Measurements from ENCODE around the gene HOXB4.

Gene HOXB4
- total RNA-seq, result 0.67 to 5.1 (median 2.0) reads per million in 9 experiments

DNA sequence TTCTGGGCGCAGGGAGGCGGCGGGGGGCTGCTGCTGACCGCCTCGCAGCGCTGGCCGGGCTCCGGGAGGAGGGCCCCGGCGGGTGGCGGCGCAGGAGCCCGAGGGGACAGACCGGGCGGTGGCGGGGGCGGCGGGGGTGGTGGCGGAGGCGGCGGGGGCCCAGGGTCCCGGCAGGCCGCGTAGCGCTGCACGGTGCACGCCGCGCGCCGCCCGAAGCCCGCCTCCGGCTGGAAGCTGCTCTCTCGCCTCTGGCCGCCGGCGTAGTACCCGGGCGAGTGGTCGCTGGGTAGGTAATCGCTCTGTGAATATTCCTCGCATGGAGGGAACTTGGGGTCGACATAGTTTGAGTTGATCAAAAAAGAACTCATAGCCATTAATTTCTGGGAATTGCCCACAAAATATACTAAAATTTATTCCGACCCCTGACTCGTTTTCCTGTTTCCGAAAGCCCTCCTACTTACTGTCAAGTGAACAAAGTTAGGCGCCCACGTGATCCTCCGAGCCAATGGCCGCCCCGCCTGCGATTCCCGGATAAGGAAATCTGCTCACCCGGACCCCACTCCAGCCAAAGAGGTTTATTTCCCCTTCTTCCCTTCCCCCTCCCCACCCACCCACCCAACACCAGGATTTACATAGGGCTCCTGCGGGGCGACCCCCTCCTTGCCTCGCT lies at the start of gene HOXB4:
Gene HOXB4, minus strand, starts transcription at position 405 of the 670 bp plus-strand sequence. Its CDS starts 31 bp downstream, at position 374.
- Mint-ChIP-seq H3K4me1 (ENCODE audit: low read depth in 2 of 2) (peaks cover 13 to 20% of the 10 kb centered on the region in 2 donors), H3K27ac (peak within 1 kb of the TSS; percentile 86 to 92), H3K4me3 (peak within 1 kb of the TSS; percentile 90 to 94), H3K9me3 (no peaks in the 10 kb centered on the region), H3K36me3 (ENCODE audit: insufficient read depth) (peaks cover 12% of the 10 kb centered on the region), H3K27me3 (peaks cover 39 to 45% of the 10 kb centered on the region in 2 donors)
- DNase-seq, result peak; percentile 52 to 64 (median 55)
- ATAC-seq (replicated peaks), result peak; percentile 87

DNA sequence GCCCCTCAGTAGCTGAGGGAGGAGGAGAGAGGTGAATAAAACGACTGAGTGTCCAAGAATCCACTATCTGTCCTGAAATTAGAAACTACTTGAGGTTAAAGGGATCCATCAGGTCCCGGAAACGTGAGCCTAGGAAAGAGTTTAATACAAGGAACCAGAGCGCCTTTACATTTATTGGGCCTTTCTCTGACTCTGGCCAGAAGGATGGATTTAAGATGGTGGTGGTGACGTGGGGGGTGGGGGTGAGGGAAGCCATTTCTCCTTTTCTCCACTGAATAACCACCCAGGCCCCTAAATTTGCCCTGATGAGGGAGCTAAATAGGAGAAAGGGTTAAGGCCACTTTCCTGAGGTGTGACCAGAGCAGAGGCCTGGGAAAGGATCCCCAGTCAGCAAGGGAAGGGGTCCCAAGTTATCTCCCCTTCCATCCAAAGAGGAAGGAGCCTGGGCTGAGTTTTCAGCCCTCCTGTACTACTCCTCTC lies 49.0 kb upstream of the HOXB4 start:
- Mint-ChIP-seq H3K9me3 (no peaks in the 10 kb centered on the region), H3K27me3 (peaks cover 84 to 99% of the 10 kb centered on the region in 2 donors), H3K27ac (peak overlapping the region in 1 of 2 donors; percentile 81), H3K4me3 (peak overlapping the region; percentile 78 to 88), H3K36me3 (ENCODE audit: insufficient read depth) (peaks cover 5% of the 10 kb centered on the region), H3K4me1 (ENCODE audit: low read depth in 2 of 2) (peaks cover 10 to 16% of the 10 kb centered on the region in 2 donors)
- DNase-seq (no peak), ATAC-seq (replicated peaks) (no peak)

DNA sequence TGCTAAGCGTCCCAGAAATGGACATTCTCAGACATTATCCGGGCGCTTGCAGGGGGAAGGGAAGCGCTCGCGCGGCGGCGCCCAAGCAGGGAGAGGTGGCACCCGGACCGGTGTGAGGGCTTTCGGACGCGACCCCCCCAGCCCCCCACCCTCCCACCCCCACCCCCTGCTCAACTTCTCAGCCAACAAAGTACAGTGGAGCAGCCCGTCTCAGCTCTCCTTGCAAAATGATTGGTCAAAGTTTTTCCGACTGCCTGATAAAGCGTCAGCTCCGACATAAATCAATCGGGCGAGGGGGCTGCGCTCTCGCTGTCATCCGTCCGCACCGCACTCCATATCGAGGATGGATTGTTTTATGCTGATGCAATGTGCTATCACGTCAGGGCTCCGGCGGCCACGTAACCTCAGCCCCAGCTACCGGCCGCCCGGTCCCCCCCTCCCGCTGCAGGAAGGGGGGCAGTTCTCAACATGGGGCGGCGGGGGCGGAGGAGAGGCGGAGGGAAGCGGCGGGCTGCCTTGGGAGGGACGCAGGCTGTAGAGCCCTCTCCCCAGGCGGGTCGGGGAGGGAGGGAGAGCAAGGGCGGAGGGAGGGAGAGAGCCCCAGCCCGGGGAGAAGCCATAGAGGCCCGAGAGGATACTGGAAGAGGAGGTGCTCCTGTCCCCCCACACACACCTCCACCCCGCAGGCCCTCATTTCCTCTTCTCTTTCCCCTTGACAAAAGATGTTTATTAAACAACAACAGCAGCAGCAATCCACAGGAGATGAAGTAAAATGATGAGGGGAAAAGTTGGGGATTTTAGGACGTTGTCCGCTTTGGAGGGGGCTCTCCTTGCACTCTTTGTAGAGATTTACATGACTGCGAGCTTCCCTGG lies 48.3 kb upstream of the HOXB4 start, which contains the start of gene HOXB9:
Gene HOXB9, minus strand, starts transcription at position 114 of the 873 bp plus-strand sequence. Its CDS starts 89 bp downstream, at position 25.
- peaks cover 10 to 16% of the 10 kb centered on the region in 2 donors for H3K4me1 Mint-ChIP-seq (ENCODE audit: low read depth in 2 of 2)
- H3K4me3 Mint-ChIP-seq, result peak within 1 kb of the TSS; percentile 78 to 88
- peaks cover 5% of the 10 kb centered on the region for H3K36me3 Mint-ChIP-seq (ENCODE audit: insufficient read depth)
- H3K27ac Mint-ChIP-seq, result peak within 1 kb of the TSS; percentile 57 to 81
- no peaks in the 10 kb centered on the region for H3K9me3 Mint-ChIP-seq
- DNase-seq (peak in 2 of 3 experiments; percentile 39 to 50), ATAC-seq (replicated peaks) (peak; percentile 70)
- H3K27me3 Mint-ChIP-seq, result peaks cover 91 to 99% of the 10 kb centered on the region in 2 donors

DNA sequence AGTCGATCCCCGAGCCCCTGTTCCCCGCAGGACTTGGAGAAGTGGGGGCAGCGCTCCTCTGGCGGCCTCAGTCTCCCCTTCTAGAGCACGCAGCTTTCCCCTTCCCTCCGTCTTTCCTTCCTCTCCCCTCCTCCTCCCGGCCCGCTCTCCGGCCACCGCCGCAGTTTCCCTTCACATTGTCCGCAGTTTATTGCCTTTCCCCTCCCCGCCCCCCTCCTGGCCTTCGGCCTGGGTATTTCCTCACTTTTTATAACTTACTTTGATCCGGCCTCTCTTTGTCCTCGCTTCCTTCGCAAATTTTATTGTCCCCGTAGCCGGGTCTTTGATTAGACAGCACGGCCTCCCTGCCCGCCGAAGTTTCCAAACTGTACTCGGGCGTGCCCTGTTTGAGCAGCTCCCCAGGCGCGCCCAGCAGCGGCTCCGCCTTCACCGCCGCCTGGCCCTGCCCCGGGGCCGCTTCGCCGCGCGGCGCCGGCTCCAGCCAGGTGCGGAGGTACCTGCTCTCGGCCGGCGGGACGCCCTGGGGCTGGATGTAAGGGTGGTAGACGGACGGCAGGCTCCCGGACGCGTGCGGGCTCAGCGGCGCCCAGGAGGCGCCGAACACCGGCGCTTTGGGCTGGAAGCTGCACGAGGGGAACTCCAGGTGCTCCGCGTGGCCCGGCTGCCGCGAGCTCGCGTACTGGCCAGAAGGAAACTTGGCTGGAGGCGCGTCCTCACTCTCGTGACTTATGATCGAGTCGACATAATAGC lies 47.5 kb upstream of the HOXB4 start:
- Mint-ChIP-seq H3K27me3 (peaks cover 91 to 99% of the 10 kb centered on the region in 2 donors), H3K27ac (peak overlapping the region; percentile 57 to 81), H3K36me3 (ENCODE audit: insufficient read depth) (peaks cover 5% of the 10 kb centered on the region), H3K9me3 (no peaks in the 10 kb centered on the region), H3K4me3 (peak overlapping the region; percentile 78 to 88), H3K4me1 (ENCODE audit: low read depth in 2 of 2) (peaks cover 10 to 16% of the 10 kb centered on the region in 2 donors)
- peak in 1 of 3 experiments; percentile 38 for DNase-seq
- ATAC-seq (replicated peaks), result peak; percentile 69

DNA sequence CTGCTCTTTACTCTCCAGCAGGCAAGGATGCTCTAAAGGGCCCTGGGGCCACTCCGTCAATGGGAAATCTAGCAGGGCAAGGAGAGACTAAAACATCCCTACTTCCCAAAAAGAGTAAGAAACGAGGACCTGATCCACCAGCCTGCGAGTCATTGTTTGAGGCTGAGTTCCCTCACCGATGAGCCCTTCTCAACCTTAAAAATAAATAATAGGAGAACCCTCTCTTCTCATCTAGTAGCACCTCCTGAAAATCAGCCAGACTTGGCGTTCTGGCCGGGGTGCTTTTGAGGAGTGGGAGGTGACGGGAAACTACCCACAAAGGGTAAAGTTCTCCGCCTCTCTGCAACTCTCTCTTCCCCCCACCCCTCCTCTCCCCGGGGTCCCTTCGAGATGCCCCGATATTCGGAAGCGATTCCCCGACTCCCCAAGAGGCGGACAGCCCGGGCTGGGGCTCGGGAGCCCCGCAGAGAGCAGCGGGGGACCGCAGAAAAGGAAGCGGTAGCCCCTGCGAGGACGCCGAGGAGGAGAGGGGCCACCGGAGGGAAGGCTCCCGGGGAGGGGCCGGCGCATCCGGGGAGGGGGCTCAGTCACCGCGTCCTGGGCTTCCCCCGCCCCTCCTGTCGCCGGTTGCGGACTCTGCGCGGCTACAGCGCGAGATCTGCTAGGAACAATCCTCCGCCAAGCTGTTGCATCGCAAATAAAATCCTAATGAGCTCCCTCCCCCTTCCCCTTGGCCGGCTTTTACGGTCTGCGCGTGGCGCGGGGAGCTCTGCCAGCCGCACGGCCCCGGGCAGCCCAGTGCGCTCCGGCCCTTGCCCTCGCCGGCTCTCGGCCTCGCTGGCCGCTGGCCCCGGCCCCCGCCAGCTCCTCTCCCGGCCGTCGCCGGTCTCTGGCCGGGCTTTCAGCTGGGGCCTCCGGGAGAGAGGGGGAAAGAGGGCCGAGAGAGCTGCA lies 46.7 kb upstream of the HOXB4 start:
- no peaks in the 10 kb centered on the region for H3K9me3 Mint-ChIP-seq
- peaks cover 9% of the 10 kb centered on the region for H3K36me3 Mint-ChIP-seq (ENCODE audit: insufficient read depth)
- H3K27ac Mint-ChIP-seq, result no peak overlapping the region
- DNase-seq, result no peak
- ATAC-seq (replicated peaks), result peak; percentile 28
- peaks cover 91 to 99% of the 10 kb centered on the region in 2 donors for H3K27me3 Mint-ChIP-seq
- peak overlapping the region; percentile 78 to 88 for H3K4me3 Mint-ChIP-seq
- H3K4me1 Mint-ChIP-seq (ENCODE audit: low read depth in 2 of 2), result peaks cover 10 to 16% of the 10 kb centered on the region in 2 donors

DNA sequence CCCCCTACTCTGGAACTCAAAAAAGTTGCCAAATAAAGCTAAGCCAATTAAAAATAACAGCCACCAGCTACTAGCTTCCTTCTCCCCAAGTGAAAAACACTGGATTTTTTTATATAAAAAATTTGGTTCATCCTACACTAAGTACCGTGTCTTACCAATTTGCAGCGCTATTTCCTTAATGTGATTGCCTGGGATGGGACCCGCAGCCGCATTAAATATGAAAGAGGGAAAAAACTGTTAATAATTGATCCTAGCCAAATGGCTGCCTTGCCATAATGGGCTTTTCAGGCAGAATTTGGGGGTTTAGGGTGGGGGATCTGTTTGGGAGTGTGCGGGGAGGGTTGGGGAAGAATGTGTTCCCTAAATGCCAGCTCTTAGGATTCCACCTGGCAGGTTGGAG lies 46.0 kb upstream of the HOXB4 start:
- Mint-ChIP-seq H3K4me3 (peak overlapping the region in 1 of 2 donors; percentile 44), H3K27me3 (peaks cover 91 to 99% of the 10 kb centered on the region in 2 donors)

DNA sequence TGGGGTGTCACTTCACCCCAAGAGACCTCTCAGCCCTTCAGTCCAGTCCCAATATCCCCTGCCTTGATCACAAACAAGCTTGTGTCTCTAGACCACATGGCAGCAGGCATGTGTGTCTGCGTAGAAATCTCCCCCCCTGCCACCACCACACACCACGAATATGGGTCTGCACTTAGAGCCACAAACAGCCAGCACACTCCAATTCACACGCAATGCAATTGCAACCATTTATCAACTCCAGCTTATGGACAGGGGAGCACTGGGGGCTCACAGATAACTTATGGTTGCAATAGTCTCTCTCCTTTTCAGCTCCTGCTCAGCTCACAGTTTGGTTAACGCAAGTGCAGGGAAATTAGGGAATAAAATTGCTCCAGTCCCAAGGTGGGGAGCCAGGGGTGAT lies 45.4 kb upstream of the HOXB4 start:
- Mint-ChIP-seq H3K36me3 (ENCODE audit: insufficient read depth) (peaks cover 11% of the 10 kb centered on the region), H3K9me3 (no peaks in the 10 kb centered on the region), H3K4me1 (ENCODE audit: low read depth in 2 of 2) (peaks cover 14 to 16% of the 10 kb centered on the region in 2 donors), H3K4me3 (no peak overlapping the region), H3K27me3 (peaks cover 90 to 99% of the 10 kb centered on the region in 2 donors), H3K27ac (no peak overlapping the region)
- ATAC-seq (replicated peaks), result no peak
- no peak for DNase-seq

More for the DNA sequence above, 46.0 kb upstream of the HOXB4 start:
- Mint-ChIP-seq H3K9me3 (no peaks in the 10 kb centered on the region), H3K27ac (no peak overlapping the region), H3K36me3 (ENCODE audit: insufficient read depth) (peaks cover 11% of the 10 kb centered on the region), H3K4me1 (ENCODE audit: low read depth in 2 of 2) (peaks cover 12 to 16% of the 10 kb centered on the region in 2 donors)
- no peak for DNase-seq
- ATAC-seq (replicated peaks), result no peak

DNA sequence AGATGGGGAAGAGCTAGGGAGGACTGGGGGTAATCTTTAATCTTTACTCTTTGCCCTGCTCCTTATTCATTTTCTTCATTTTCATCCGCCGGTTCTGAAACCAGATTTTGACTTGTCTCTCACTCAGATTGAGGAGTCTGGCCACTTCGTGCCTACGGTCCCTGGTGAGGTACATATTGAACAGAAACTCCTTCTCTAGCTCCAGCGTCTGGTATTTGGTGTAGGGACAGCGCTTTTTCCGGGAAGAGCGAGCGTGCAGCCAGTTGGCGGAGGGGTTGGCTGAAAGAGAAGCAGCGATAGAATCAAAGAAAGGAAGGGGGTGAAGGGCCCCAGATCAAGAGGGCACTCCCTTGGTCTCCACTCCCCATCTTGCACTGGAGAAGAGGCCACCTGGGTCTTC lies 44.7 kb upstream of the HOXB4 start:
- no peak for ATAC-seq (replicated peaks)
- Mint-ChIP-seq H3K27me3 (peaks cover 90 to 99% of the 10 kb centered on the region in 2 donors), H3K36me3 (ENCODE audit: insufficient read depth) (peaks cover 18% of the 10 kb centered on the region), H3K4me1 (ENCODE audit: low read depth in 2 of 2) (peaks cover 16 to 19% of the 10 kb centered on the region in 2 donors), H3K4me3 (no peak overlapping the region), H3K9me3 (no peaks in the 10 kb centered on the region), H3K27ac (no peak overlapping the region)
- no peak for DNase-seq

DNA sequence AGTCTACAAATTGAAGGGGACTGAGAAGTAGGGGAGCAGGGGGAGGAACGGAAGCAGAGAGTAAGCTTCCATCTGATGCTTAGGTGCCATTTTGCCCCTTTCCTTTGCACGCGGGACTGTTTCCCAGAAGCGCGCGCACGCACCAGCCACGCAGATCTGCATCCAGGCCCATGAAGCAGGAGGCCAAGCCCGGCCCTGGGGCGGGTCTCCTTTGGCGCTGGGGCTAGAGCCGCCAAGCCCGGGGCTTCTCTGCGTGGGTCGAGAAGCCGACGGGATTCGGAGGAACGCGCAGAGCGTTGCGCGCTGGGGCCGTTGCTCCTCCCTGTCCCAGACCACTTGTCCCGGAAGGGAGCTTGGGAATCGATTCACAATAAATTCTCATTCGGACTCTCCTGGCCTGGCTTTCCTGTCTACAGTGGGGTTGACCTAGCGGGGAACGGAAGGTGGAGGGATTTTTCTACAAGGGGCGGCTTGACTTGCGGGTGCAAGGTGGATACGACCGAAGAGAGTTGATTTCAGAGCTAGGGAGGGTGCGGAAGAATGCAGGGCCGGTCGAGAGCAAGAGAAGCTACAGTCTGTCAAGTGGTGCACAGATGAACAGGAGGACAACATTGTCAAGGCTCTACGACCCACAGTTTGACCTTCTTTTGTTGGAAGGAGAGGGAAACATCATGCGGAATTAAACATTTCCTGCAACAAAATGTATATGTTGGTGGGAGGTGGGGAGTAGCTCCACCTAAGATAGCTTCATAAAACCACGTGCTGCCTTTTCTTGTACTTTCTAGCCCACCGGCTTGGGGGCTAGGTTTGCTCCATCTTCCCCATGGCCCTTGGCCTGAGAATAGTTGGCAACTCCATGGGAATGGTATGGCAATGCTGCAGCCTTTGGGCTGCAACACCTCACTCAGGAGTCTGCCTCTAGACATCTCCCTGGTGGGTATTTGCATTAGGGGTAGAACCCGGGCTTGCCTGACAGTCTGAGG lies 43.6 kb upstream of the HOXB4 start:
- H3K9me3 Mint-ChIP-seq, result no peaks in the 10 kb centered on the region
- ATAC-seq (replicated peaks), result no peak
- no peak for DNase-seq
- H3K4me3 Mint-ChIP-seq, result peak overlapping the region in 1 of 2 donors; percentile 15
- peaks cover 20 to 21% of the 10 kb centered on the region in 2 donors for H3K4me1 Mint-ChIP-seq (ENCODE audit: low read depth in 2 of 2)
- peaks cover 89 to 99% of the 10 kb centered on the region in 2 donors for H3K27me3 Mint-ChIP-seq
- no peak overlapping the region for H3K27ac Mint-ChIP-seq
- peaks cover 21% of the 10 kb centered on the region for H3K36me3 Mint-ChIP-seq (ENCODE audit: insufficient read depth)

DNA sequence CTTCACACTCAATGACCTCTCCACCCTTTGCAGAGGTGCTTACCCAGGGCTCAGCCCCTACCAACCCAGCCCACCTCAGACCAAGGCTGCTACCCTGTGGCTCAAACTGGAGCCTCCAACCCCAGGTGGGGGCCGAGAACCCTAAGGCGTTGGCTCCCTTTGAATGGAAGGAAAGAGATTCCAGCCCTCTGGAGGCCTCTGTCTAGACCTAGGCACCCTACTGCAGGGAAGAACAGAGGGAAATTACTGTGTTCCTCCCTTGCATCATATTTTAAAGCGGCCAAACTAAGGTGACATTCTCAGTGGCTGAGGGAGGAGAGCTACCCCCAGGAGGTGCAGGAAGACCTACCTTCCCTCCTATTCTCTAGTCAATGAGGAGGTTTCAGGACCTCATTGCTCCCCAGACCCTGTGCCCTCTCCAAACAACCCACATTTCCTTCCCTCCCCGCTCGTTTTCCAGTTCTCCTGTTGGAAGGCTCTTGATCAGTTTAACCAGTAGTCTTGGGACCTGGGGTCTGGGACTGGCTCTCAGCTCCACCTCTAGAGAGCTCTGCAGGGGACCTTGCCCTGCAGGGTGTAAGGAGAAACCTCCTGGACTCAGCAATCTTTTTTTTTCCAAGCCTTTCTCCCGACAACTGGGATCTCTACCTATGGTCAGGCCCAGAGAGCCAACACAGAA lies 42.5 kb upstream of the HOXB4 start:
- Mint-ChIP-seq H3K9me3 (no peaks in the 10 kb centered on the region), H3K4me1 (ENCODE audit: low read depth in 2 of 2) (peaks cover 13 to 18% of the 10 kb centered on the region in 2 donors), H3K27me3 (peaks cover 90 to 99% of the 10 kb centered on the region in 2 donors), H3K27ac (no peak overlapping the region), H3K4me3 (no peak overlapping the region), H3K36me3 (ENCODE audit: insufficient read depth) (peaks cover 19% of the 10 kb centered on the region)
- no peak for ATAC-seq (replicated peaks)
- no peak for DNase-seq
